Lower leg skin (tissue), 3 donors: ENCODE measurements around the gene ORC2.

ENCODE experiments used
- POLR2A ChIP-seq, 2 donors: fragments of 450-650 bp; IDR thresholded peaks; one replicate each; pipeline ENCODE4 v1.6.1; 2016 to 2017; ENCODE audit warnings: antibody characterized with exemption in 2 of 2, mild to moderate bottlenecking in 1 of 2, moderate library complexity in 1 of 2
- TF ChIP-seq, protein P1 (sequence below), 3 donors: fragments of 450-650 bp; IDR thresholded peaks; one replicate each; pipeline ENCODE4 v1.5.1; 2016; ENCODE audit warnings: antibody characterized with exemption in 3 of 3, mild to moderate bottlenecking in 3 of 3, moderate library complexity in 2 of 3

DNA sequence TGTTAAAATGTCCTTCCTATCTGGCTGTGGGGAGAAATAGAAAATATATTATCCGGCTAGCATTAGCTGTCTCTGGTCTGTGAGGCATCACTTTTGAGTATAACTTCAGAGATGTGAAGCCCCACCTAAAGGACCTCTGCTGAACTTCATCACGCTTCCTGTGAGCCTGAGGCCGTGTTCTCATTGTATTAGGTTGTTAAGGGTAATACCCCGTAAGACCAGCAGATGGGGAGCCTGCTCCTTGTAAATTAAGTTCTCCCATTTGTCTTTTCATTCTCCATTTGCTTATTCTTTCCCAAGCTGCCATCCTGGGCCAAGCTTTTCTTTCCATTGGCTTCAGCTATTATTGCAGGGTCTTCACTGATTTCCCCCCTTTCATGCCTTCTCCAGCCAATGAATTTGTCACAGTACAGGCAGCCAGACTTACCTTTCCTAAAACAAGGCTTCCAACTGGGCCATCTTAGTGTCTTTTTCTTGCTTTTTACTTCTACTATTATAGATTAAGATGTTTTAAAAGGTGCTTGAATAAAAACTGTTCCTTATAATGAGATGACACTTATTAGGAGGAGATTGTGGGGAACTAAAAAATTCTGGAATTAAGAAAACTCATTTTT is 61.9 kb downstream of the ORC2 start:
- TF ChIP-seq, protein P1, sequence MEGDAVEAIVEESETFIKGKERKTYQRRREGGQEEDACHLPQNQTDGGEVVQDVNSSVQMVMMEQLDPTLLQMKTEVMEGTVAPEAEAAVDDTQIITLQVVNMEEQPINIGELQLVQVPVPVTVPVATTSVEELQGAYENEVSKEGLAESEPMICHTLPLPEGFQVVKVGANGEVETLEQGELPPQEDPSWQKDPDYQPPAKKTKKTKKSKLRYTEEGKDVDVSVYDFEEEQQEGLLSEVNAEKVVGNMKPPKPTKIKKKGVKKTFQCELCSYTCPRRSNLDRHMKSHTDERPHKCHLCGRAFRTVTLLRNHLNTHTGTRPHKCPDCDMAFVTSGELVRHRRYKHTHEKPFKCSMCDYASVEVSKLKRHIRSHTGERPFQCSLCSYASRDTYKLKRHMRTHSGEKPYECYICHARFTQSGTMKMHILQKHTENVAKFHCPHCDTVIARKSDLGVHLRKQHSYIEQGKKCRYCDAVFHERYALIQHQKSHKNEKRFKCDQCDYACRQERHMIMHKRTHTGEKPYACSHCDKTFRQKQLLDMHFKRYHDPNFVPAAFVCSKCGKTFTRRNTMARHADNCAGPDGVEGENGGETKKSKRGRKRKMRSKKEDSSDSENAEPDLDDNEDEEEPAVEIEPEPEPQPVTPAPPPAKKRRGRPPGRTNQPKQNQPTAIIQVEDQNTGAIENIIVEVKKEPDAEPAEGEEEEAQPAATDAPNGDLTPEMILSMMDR (IDR thresholded peaks at IDR 0.05): peak in 1 of 3 donors; percentile 76
- no peak for TF ChIP-seq POLR2A (IDR thresholded peaks at IDR 0.05)
